Measurements from ENCODE around the gene CEP350. TPM values are rescaled to one million over a fixed set of nuclear protein-coding genes. Genes with fewer than 3 reads are reported as not detected.
"Not testable (repeated sequence)": the region's sequence is repeated elsewhere in the genome, so short reads cannot be mapped to it uniquely, and the experiment has no call there.

The CEP350 gene
- total RNA-seq, 2 donors from 2014 or later = 44.5 to 57.5 TPM

DNA sequence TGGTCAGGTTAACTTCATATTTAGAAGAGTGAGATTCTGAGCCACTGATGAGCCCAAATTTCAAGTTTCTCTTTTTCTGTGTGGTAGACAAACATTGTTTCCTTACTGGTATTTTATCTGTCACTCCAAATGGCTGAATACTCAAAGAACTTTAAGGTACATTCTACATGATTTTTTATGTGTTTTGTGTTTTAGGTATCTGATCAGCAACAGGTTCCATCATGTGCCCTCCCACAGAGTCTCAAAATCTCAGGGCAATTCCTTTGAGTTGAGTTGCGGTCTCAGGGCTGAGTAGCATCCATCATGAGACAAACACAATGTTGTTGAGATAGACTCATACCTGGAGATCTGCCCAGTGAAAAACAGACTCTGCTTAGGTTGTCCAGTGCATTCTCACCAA is 14.7 kb upstream of the CEP350 start:
- intact Hi-C loops (cut with DNase I) = no loop called here
- DNase-seq (ENCODE audit: low spot score) = no peak

DNA sequence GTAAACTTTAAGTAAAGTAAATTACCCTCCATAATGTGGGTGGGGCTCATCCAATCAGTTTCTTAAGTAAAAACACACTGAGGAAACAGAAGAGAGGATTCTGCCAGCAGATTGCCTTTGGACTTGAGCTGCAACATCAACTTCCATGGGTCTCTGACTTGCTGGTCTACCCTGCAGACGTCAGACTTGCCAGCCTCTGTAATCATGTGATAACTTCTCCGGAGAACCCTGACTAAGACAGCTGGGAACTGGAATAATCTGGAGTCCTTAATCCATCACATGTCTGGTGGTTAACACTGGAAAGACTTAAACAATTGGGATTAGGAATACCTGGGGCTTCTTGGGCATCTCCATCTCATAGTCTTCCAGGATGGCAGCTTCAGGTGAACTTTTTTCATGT is 13.2 kb upstream of the CEP350 start:
- no peak for DNase-seq (ENCODE audit: low spot score)
- intact Hi-C loops (cut with DNase I) = no loop called here

DNA sequence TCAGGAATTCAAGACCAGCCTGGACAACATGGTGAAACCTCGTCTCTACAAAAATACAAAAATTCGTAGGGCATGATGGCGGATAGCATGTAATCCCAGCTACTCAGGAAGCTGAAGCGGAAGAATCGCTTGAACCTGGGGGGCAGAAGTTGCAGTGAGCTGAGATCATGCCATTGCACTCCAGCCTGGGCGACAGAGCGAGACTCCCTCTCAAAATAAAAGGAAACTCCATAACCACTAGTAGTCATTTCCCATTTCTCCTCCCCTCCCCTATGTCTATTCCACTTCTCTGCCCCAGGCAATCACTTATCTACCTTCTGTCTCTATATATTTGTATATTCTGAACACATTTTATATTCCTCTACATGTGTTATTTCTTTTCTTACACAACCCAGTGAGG is 4.0 kb upstream of the CEP350 start:
- DNase-seq (ENCODE audit: low spot score) = no peak
- intact Hi-C loops (cut with DNase I) = loop anchor here in 1 of 2 donors (10.0 kb wide), 1 partner anchor 66 kb away; the partner anchor contains the start of gene TOR1AIP1

DNA sequence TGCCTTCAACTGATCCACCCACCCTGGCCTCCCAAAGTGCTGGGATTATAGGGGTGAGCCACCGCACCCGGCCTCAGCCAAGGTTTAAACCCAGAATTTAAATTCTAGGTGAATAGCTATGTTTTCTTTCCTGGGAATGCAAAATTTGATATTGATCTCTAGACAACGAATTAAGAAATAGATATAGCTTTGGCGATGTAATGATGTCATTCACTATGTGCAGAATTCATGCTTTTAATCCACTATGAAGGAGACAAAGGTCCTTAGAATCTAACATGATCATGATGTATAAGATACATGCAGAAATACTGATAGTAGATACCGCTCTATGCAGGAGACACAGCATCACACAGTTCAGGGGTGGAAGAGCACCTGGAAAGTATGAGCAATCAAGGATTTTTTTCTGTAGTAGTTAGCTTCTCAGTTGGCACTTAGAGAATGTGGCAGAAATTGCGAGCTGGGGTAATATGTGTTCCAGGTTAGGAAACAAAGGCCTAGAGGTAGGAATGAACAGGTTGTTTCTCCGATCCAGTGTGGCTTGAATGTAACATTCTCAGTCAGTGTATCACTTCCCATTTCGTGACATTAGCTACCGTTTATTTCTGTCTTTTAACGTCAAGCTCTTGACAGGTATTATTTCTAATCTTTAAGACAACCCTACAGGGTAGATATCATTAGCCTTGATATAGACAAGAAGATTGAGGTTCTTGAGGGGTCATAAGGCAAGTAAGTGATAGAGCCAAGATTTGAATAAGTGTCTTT is 3.0 kb upstream of the CEP350 start:
- DNase-seq (ENCODE audit: low spot score) = no peak
- intact Hi-C loops (cut with DNase I) = loop anchor here in 1 of 2 donors (10.0 kb wide), 1 partner anchor 67 kb away; the partner anchor contains the start of gene TOR1AIP1

DNA sequence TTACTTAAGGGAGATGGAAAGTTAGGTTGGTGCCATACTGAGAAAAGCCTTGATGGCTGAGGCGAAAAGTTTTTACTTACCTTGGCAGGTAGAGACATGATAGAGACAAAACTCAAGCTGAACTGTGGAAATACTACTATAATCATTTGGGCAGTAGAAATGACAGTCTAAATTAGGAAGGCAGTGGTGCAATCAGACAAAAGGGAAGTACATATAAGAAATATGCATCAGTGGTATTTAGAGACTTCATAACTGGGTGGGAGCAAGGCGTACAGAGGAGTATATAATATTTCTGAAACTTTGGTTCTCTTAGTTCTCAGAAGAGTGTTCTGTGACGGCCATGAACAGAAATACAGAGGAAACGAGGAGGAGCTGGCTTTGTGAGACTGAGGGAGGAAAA is 2.4 kb upstream of the CEP350 start:
- DNase-seq (ENCODE audit: low spot score) = no peak
- intact Hi-C loops (cut with DNase I) = loop anchor here in 1 of 2 donors (10.0 kb wide), 1 partner anchor 67 kb away; the partner anchor contains the start of gene TOR1AIP1

DNA sequence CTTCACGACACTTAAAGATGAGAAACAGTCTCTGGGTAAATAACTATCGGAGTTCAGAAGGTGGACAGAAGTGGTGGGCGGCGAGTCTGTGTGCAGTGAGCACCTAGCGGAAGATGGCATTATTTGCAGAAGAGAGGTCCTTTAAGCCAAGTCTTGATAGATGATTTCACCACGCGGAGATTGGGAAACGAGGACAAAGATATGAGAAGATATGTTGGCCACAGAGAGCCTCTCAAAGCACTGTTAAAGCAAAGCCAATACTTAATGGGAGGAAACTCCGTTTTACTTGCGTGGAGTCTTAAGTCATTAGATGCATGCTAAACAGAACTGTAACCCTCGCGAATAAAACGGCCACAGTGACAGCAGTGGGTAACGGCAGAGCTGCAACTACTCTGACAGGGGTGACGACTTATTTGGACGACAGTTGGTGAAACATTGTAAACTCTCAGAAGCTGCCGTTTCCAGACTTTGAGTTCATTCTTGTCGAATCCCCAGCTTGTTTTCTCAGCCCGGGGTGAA is 577 bp upstream of the CEP350 start:
- no peak for DNase-seq (ENCODE audit: low spot score)
- intact Hi-C loops (cut with DNase I) = loop anchor here in 1 of 2 donors (10.0 kb wide), 1 partner anchor 69 kb away; the partner anchor contains the start of gene TOR1AIP1

DNA sequence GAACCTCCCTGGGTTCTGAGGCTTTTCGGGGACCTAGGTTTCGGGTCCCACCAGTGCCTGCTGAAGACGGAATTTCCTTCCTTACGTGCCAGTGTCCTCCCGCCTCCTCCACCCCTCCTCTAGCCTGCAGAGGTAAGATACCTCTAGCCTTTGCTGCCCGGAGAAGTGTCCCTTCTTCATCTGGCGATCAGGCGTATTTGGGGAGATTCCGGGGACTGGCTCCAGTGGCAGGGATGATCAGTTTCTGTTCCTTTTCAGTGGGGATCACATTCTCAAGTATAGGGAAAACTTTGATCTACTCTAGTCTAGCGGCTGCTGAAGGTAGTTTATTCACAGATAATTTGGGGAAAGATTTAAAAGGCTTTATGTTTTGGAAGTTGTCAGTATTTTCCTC is 674 bp downstream of the CEP350 start:
- intact Hi-C loops (cut with DNase I) = loop anchor here in 1 of 2 donors (10.0 kb wide), 1 partner anchor 70 kb away; the partner anchor contains the start of gene TOR1AIP1
- DNase-seq (ENCODE audit: low spot score) = no peak

DNA sequence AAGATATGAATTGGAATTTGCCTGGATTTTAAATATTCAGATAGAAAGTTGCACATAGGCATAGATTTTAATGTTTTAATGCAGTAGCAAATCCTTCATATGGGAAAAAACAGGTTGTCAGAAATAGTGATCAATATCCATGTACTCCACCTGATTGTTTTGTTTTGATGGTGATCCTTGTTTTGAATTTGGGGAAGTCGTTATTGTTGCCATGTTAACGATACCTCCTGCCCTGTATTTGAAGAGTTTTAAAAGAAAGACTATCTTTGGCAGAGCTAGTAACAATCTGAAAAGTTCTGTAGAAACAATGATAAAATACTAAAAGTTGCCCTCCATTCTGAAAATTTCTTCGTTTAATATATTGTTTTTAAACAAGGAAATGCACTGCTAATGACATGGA is 1.1 kb downstream of the CEP350 start:
- DNase-seq (ENCODE audit: low spot score) = no peak
- intact Hi-C loops (cut with DNase I) = loop anchor here in 1 of 2 donors (10.0 kb wide), 1 partner anchor 71 kb away; the partner anchor contains the start of gene TOR1AIP1

DNA sequence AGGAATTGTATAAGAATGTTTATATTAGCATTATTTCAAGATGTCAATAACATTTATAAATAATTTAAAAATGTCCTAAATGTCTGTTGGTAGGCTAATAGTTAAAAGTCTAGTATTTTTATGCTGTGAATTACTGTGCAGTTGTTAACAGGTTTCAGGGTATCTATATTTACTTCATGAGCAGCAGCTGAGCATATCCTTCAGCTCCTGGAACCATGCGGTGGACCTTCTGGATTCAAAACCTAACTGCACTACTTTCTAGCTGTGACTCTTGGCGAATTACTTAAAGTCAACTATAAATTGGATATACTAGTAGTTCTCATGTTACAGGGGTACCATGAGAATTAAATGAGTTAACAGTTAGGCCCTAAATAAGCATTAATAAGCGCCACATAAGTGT is 3.7 kb downstream of the CEP350 start:
- intact Hi-C loops (cut with DNase I) = loop anchor here in 1 of 2 donors (10.0 kb wide), 1 partner anchor 74 kb away; the partner anchor contains the start of gene TOR1AIP1
- DNase-seq (ENCODE audit: low spot score) = no peak

DNA sequence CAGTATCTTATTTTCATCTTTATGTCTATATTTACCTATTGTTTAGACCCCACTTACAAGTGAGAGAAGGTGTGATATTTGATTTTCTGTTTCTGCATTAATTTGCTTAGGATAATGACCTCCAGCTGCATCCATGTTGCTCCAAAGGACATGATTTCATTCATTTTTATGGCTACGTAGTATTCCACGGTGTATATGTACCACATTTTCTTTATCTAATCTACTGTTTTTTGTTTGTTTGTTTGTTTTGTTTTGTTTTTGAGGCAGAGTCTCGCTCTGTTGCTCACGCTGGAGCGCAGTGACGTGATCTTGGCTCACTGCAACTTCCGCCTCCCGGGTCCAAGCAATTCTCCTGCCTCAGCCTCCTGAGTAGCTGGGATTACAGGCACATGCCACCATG is 7.6 kb downstream of the CEP350 start:
- intact Hi-C loops (cut with DNase I); DNase-seq (ENCODE audit: low spot score): not testable (repeated sequence)

DNA sequence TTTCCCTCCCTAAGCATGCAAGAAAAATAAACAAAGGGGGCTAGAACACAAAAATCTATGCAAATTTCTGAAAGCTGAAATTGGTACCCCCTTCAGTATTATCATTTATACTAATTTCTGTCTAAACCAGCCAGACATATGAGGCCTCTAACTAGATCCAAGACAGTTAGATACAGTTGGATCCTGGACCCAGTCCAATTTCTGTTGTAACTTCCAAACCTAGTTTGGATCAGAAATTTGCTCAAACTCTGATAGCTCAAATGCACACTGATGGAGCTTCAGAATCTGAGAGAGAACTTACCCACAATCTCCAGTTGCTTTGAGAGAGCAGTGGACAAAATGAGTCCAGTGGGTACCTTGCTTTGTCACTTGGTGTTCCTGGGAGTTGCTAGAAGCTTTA is 11.9 kb downstream of the CEP350 start:
- intact Hi-C loops (cut with DNase I) = no loop called here
- DNase-seq (ENCODE audit: low spot score) = no peak

DNA sequence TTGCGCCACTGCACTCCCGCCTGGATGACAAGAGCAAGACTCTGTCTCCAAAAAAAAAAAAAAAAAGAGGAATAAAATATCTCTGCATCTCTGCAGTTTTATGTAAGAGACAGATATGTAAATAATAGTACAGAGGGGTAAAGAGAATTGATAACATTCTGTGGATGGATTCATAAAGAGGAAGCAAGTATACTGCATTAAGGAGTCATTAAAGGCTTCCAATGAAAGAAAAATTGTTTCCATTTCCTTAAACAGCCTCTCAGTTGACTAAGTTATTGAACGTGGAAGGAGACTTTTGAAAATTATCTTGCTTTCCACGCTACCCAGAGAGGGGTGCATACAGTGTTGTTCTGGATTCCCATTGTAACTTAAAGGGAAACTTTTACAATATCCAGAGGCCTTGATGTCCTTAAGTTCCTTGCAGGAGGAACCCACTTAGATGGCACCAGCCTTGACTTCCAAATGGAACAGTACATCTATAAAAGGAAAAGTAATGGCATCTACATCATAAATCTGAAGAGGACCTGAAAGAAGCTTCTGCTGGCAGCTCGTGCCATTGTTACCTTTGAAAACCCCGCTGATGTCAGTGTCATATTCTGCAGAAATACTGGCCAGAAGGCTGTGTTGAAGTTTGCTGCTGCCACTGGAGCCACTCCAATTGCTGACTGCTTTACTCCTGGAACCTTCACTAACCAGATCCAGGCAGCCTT is 13.8 kb downstream of the CEP350 start:
- intact Hi-C loops (cut with DNase I) = no loop called here
- DNase-seq (ENCODE audit: low spot score) = no peak

DNA sequence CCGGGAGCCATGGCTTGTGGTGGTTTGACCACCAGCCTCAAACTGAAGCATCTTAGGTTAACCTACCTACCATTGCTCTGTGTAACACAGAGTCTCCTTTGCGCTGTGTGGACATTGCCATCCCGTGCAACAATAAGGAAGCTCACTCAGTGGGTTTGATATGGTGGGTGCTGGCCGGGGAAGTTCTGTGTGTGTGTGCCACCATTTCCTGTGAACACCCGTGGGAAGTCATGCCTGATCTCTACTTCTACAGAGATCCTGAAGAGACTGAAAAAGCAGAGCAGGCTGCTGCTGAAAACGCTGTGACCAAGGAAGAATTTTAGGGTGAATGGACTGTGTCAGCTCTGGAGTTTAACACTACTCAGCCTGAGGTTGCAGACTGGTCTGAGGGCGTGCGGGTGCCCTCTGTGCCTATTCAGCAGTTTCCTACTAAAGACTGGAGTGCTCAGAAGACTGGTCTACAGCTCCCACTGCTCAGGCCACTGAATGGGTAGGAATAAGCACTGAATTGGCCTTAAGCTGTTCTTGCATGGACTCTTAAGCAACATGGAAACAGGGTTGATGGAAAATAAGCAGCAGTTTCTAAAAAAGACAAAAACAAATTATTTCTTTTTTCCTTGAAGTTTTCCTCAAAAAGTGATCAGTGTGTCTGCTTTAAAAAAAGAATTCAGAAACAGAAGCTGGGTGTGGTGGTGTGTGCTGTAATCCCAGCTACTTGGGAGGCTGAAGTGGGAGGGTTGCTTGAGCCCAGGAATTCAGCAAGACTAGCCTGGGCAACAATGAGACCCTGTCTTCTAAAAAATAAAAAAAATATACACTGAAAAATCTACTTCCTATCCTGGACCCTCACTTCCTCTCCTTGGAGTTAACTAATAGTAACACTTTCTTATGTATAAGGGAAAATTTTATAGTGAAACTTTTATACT is 14.6 kb downstream of the CEP350 start:
- no peak for DNase-seq (ENCODE audit: low spot score)
- intact Hi-C loops (cut with DNase I) = no loop called here

DNA sequence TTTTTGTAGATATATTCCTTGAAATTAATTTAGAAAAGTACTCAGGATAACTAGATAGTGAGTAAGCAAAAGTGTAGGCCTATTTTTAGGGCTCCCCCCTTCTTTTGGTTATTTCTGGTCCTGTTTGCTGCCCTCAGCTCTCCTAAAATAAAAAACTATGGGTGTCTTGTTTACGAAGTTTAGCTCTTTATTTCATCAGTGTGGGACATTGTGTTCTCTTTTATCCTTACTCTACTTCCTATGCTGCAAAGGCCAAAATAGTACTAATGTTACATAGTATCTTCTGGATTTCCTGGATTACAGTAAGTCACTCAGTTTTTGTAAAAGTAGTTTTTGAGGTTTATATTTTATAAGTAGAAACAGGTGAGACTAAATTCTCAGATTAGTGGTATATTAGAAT is 15.4 kb downstream of the CEP350 start:
- no peak for DNase-seq (ENCODE audit: low spot score)
- intact Hi-C loops (cut with DNase I) = no loop called here

DNA sequence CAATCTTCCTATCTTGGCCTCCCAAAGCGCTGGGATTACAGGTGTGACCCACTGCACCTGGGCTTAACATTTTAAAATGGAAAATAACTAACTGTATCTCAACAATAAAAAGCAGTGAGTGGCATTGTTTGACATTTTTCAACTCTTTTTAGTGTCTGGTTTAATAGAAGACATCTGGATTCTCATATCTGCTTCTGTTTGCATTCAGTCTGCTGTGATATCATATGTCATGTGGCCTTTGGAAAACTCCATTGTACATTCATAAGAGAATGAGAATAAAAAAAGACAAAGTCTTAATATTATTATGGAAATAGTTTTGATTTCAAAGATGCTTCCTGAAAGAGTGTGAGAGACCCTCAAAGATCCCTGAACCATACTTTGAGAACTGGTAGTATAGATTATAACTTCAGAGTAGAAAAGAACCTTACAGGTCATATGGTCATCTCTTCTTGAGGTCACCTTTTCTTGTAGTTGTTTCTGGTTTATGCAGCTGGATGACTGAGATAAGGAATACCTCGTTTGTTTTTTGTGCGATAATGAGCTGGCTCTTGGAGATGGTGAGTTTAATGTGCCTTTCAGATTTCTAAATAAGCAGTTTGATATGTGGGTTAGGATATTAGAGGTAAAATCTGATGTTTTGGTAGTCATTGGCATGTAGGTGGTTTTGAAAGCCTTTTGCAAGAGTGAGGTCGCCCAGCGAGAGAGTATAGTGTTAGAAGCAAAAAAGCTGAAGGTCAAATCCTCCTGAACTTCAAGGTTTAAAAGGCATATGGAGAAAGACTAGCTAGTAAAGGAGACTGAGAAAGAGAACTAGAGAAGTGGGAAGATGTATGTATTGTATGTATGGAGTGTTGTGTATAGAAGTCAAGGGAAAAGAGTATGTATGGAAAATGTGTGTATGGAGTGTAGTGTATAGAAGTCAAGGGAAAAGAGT is 17.2 kb downstream of the CEP350 start:
- intact Hi-C loops (cut with DNase I) = no loop called here
- DNase-seq (ENCODE audit: low spot score) = no peak

DNA sequence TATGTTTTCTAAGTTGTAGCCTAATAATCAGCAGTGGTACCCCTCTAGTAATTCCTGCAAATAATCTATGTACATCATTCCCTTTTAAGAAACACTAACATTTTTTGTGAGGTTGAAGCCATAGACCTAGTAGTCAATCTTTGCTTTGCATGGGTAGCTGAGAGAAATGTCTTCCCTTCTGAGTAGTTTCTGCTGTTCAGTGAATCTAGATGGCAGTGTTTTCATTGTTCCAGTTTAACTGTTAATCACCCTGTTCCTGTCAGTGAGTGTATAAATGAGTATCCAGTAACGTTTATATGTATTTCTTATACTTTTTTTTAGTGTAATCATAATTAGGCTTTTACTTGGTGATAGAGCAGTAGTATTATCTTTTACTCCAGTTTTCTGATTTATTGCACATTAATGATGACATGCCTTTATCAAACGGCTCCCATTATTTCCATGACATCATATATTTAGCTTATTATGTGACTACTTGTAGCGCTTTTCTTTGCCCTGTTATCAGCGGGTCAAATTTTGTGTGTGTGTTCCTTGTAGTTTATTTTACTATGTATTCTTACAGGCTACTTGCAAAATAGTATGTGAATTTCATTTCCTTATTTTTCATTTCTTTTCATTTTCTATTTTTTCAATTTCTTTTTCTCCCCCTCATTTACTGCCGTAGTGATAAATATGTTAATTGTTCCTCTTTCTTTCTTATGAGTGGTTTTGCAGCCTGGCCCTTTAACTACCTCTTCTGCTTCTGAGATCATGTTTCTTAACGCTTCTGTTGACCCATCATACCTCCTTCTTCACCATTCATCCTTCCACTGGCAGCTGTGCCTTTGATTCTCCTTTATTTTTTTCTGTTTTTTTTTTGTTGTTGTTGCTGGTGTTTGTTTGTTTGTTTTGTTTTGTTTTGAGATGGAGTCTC is 18.8 kb downstream of the CEP350 start:
- DNase-seq (ENCODE audit: low spot score) = no peak
- intact Hi-C loops (cut with DNase I) = no loop called here
